ENCODE data around the gene ZBTB8B.
"Not testable (repeated sequence)": the region's sequence is repeated elsewhere in the genome, so short reads cannot be mapped to it uniquely, and the experiment has no call there.

The ZBTB8B gene

GRCh38 chr1:32481788-32482187 lies 16.9 kb downstream of the ZBTB8B start:
- H3K9me3 Mint-ChIP-seq; H3K4me3 Mint-ChIP-seq; H3K27ac Mint-ChIP-seq; ATAC-seq (ENCODE audit: low read depth); H3K4me1 Mint-ChIP-seq; DNase-seq (ENCODE audit: low spot score in 2 of 2); H3K27me3 Mint-ChIP-seq; H3K36me3 Mint-ChIP-seq: not testable (repeated sequence)

- H3K27me3 Mint-ChIP-seq = peaks cover 2% of the 10 kb centered on the region
- ATAC-seq (ENCODE audit: low read depth) (no peak), DNase-seq (ENCODE audit: low spot score in 2 of 2) (no peak)
- H3K9me3 Mint-ChIP-seq = no peaks in the 10 kb centered on the region
- H3K27ac Mint-ChIP-seq = no peak overlapping the region
- H3K4me1 Mint-ChIP-seq = no peaks in the 10 kb centered on the region
- H3K36me3 Mint-ChIP-seq = no peaks in the 10 kb centered on the region
- H3K4me3 Mint-ChIP-seq = no peak overlapping the region
Measured at GRCh38 chr1:32485554-32486255, 20.8 kb downstream of the ZBTB8B start.

GRCh38 chr1:32486463-32487113 lies 21.7 kb downstream of the ZBTB8B start:
- DNase-seq (ENCODE audit: low spot score in 2 of 2) (no peak), ATAC-seq (ENCODE audit: low read depth) (no peak)
- Mint-ChIP-seq H3K9me3 (no peaks in the 10 kb centered on the region), H3K27me3 (peaks cover 2% of the 10 kb centered on the region), H3K36me3 (no peaks in the 10 kb centered on the region), H3K4me1 (no peaks in the 10 kb centered on the region), H3K27ac (no peak overlapping the region), H3K4me3 (no peak overlapping the region)

- Mint-ChIP-seq H3K4me1 (no peaks in the 10 kb centered on the region), H3K27ac (no peak overlapping the region), H3K9me3 (no peaks in the 10 kb centered on the region), H3K27me3 (peaks cover 4% of the 10 kb centered on the region), H3K36me3 (no peaks in the 10 kb centered on the region), H3K4me3 (no peak overlapping the region)
- DNase-seq (ENCODE audit: low spot score in 2 of 2) (no peak), ATAC-seq (ENCODE audit: low read depth) (no peak)
Measured at GRCh38 chr1:32487182-32487581, 22.3 kb downstream of the ZBTB8B start.

GRCh38 chr1:32489774-32490454 lies 25.0 kb downstream of the ZBTB8B start:
- Mint-ChIP-seq H3K4me1 (no peaks in the 10 kb centered on the region), H3K9me3 (no peaks in the 10 kb centered on the region), H3K27ac (no peak overlapping the region), H3K36me3 (no peaks in the 10 kb centered on the region), H3K27me3 (peaks cover 11% of the 10 kb centered on the region), H3K4me3 (no peak overlapping the region)
- DNase-seq (ENCODE audit: low spot score in 2 of 2) (no peak), ATAC-seq (ENCODE audit: low read depth) (no peak)

GRCh38 chr1:32491386-32491785 lies 26.5 kb downstream of the ZBTB8B start:
- H3K36me3 Mint-ChIP-seq = no peaks in the 10 kb centered on the region
- no peaks in the 10 kb centered on the region for H3K9me3 Mint-ChIP-seq
- no peak for DNase-seq (ENCODE audit: low spot score in 2 of 2)
- H3K27ac Mint-ChIP-seq = no peak overlapping the region
- peaks cover 9% of the 10 kb centered on the region for H3K27me3 Mint-ChIP-seq
- H3K4me1 Mint-ChIP-seq = no peaks in the 10 kb centered on the region
- no peak overlapping the region for H3K4me3 Mint-ChIP-seq
- ATAC-seq (ENCODE audit: low read depth) = no peak

- DNase-seq (ENCODE audit: low spot score in 2 of 2) = no peak
- H3K27ac Mint-ChIP-seq = no peak overlapping the region
- no peaks in the 10 kb centered on the region for H3K4me1 Mint-ChIP-seq
- H3K27me3 Mint-ChIP-seq = peaks cover 19% of the 10 kb centered on the region
- ATAC-seq (ENCODE audit: low read depth) = no peak
- no peak overlapping the region for H3K4me3 Mint-ChIP-seq
- H3K9me3 Mint-ChIP-seq = no peaks in the 10 kb centered on the region
- no peaks in the 10 kb centered on the region for H3K36me3 Mint-ChIP-seq
Measured at GRCh38 chr1:32494196-32494595, 29.3 kb downstream of the ZBTB8B start.

GRCh38 chr1:32494711-32495337 lies 30.0 kb downstream of the ZBTB8B start:
- no peaks in the 10 kb centered on the region for H3K9me3 Mint-ChIP-seq
- ATAC-seq (ENCODE audit: low read depth) (no peak), DNase-seq (ENCODE audit: low spot score in 2 of 2) (no peak)
- no peaks in the 10 kb centered on the region for H3K4me1 Mint-ChIP-seq
- H3K4me3 Mint-ChIP-seq = no peak overlapping the region
- no peaks in the 10 kb centered on the region for H3K36me3 Mint-ChIP-seq
- H3K27me3 Mint-ChIP-seq = peaks cover 22% of the 10 kb centered on the region
- H3K27ac Mint-ChIP-seq = no peak overlapping the region

- H3K4me3 Mint-ChIP-seq = no peak overlapping the region
- ATAC-seq (ENCODE audit: low read depth) = no peak
- no peak for DNase-seq (ENCODE audit: low spot score in 2 of 2)
- H3K4me1 Mint-ChIP-seq = no peaks in the 10 kb centered on the region
- H3K27ac Mint-ChIP-seq = no peak overlapping the region
- H3K27me3 Mint-ChIP-seq = peaks cover 24% of the 10 kb centered on the region
- H3K9me3 Mint-ChIP-seq = no peaks in the 10 kb centered on the region
- H3K36me3 Mint-ChIP-seq = no peaks in the 10 kb centered on the region
Measured at GRCh38 chr1:32496127-32496526, 31.3 kb downstream of the ZBTB8B start.

- Mint-ChIP-seq H3K9me3 (no peaks in the 10 kb centered on the region), H3K4me1 (no peaks in the 10 kb centered on the region), H3K4me3 (no peak overlapping the region), H3K27ac (no peak overlapping the region), H3K36me3 (no peaks in the 10 kb centered on the region), H3K27me3 (peaks cover 24% of the 10 kb centered on the region)
- DNase-seq (ENCODE audit: low spot score in 2 of 2) (no peak), ATAC-seq (ENCODE audit: low read depth) (no peak)
Measured at GRCh38 chr1:32498751-32499150, 33.9 kb downstream of the ZBTB8B start.

GRCh38 chr1:32500387-32501209 lies 35.7 kb downstream of the ZBTB8B start:
- no peaks in the 10 kb centered on the region for H3K9me3 Mint-ChIP-seq
- peaks cover 23% of the 10 kb centered on the region for H3K27me3 Mint-ChIP-seq
- no peaks in the 10 kb centered on the region for H3K4me1 Mint-ChIP-seq
- H3K27ac Mint-ChIP-seq = no peak overlapping the region
- peak in 1 of 2 donors; percentile 28 for DNase-seq (ENCODE audit: low spot score in 2 of 2)
- ATAC-seq (ENCODE audit: low read depth) = peak; percentile 85
- no peaks in the 10 kb centered on the region for H3K36me3 Mint-ChIP-seq
- H3K4me3 Mint-ChIP-seq = peak overlapping the region; percentile 83

- Mint-ChIP-seq H3K4me1 (no peaks in the 10 kb centered on the region), H3K27ac (no peak overlapping the region), H3K36me3 (no peaks in the 10 kb centered on the region), H3K27me3 (peaks cover 29% of the 10 kb centered on the region), H3K4me3 (peak overlapping the region; percentile 28), H3K9me3 (no peaks in the 10 kb centered on the region)
- no peak for ATAC-seq (ENCODE audit: low read depth)
- no peak for DNase-seq (ENCODE audit: low spot score in 2 of 2)
Measured at GRCh38 chr1:32501865-32502264, 37.0 kb downstream of the ZBTB8B start.

GRCh38 chr1:32503153-32503552 lies 38.3 kb downstream of the ZBTB8B start:
- H3K4me3 Mint-ChIP-seq = no peak overlapping the region
- H3K27ac Mint-ChIP-seq = no peak overlapping the region
- ATAC-seq (ENCODE audit: low read depth) (no peak), DNase-seq (ENCODE audit: low spot score in 2 of 2) (no peak)
- H3K36me3 Mint-ChIP-seq = no peaks in the 10 kb centered on the region
- no peaks in the 10 kb centered on the region for H3K4me1 Mint-ChIP-seq
- peaks cover 28% of the 10 kb centered on the region for H3K27me3 Mint-ChIP-seq
- no peaks in the 10 kb centered on the region for H3K9me3 Mint-ChIP-seq

Measured in memory B cell (primary cell).